ENCODE measurements around the gene NINJ2. TPM values are rescaled to one million over a fixed set of nuclear protein-coding genes. Genes with fewer than 3 reads are reported as not detected.

Gene NINJ2
- total RNA-seq, 4 donors from 2014 or later: 7.6 to 20.9 (median 12.6) TPM

- Histone ChIP-seq H3K4me3 (no peak overlapping the region), H3K27ac (no peak overlapping the region), H3K36me3 (no peaks in the 10 kb centered on the region), H3K27me3 (no peaks in the 10 kb centered on the region), H3K9me3 (no peaks in the 10 kb centered on the region), H3K4me1 (peaks cover 16% of the 10 kb centered on the region)
- 90% methylated on average over 18 of the region's 18 CpGs for WGBS
- DNase-seq (ENCODE audit: low spot score in 2 of 2): no peak
- no peak for TF ChIP-seq POLR2A (IDR thresholded peaks at IDR 0.05)
- TF ChIP-seq CTCF (IDR thresholded peaks at IDR 0.05): no peak
- no peak for TF ChIP-seq POLR2AphosphoS5 (IDR thresholded peaks at IDR 0.05)
Measured at GRCh38 chr12:587132-588023, 75.9 kb downstream of the NINJ2 start.

- no peak for DNase-seq (ENCODE audit: low spot score in 2 of 2)
- no peaks in the 10 kb centered on the region for H3K27me3 ChIP-seq
- H3K4me3 ChIP-seq: no peak overlapping the region
- no peaks in the 10 kb centered on the region for H3K36me3 ChIP-seq
- H3K27ac ChIP-seq: no peak overlapping the region
- H3K4me1 ChIP-seq: peaks cover 11% of the 10 kb centered on the region
- 98% methylated on average over 4 of the region's 16 CpGs for WGBS
- H3K9me3 ChIP-seq: no peaks in the 10 kb centered on the region
- TF ChIP-seq POLR2AphosphoS5 (IDR thresholded peaks at IDR 0.05): no peak
- TF ChIP-seq EP300 (IDR thresholded peaks at IDR 0.05): no peak
- no peak for TF ChIP-seq POLR2A (IDR thresholded peaks at IDR 0.05)
- no peak for TF ChIP-seq CTCF (IDR thresholded peaks at IDR 0.05)
Measured at GRCh38 chr12:586318-587071, 76.8 kb downstream of the NINJ2 start.

- WGBS: 88% methylated on average over 29 of the region's 30 CpGs
- TF ChIP-seq POLR2A (IDR thresholded peaks at IDR 0.05) (no peak), EP300 (IDR thresholded peaks at IDR 0.05) (no peak), POLR2AphosphoS5 (IDR thresholded peaks at IDR 0.05) (no peak), CTCF (IDR thresholded peaks at IDR 0.05) (no peak)
- Histone ChIP-seq H3K27ac (no peak overlapping the region), H3K4me3 (no peak overlapping the region), H3K4me1 (peaks cover 7% of the 10 kb centered on the region), H3K27me3 (no peaks in the 10 kb centered on the region), H3K36me3 (no peaks in the 10 kb centered on the region), H3K9me3 (no peaks in the 10 kb centered on the region)
- DNase-seq (ENCODE audit: low spot score in 2 of 2): no peak
Measured at GRCh38 chr12:585062-586061, 77.9 kb downstream of the NINJ2 start.

GRCh38 chr12:583251-583869 lies 79.9 kb downstream of the NINJ2 start:
- TF ChIP-seq POLR2AphosphoS5 (IDR thresholded peaks at IDR 0.05) (no peak), POLR2A (IDR thresholded peaks at IDR 0.05) (no peak), CTCF (IDR thresholded peaks at IDR 0.05) (no peak), EP300 (IDR thresholded peaks at IDR 0.05) (no peak)
- no peak overlapping the region for H3K4me3 ChIP-seq
- H3K4me1 ChIP-seq: peaks cover 15% of the 10 kb centered on the region
- H3K27ac ChIP-seq: no peak overlapping the region
- no peaks in the 10 kb centered on the region for H3K27me3 ChIP-seq
- peak in 1 of 2 donors; percentile 50 for DNase-seq (ENCODE audit: low spot score in 2 of 2)
- WGBS: 81% methylated on average over 10 of the region's 13 CpGs
- H3K36me3 ChIP-seq: no peaks in the 10 kb centered on the region
- H3K9me3 ChIP-seq: no peaks in the 10 kb centered on the region
